Activated CD4-positive, CD25-positive, alpha-beta regulatory T cell treated with anti-CD3 and anti-CD28 coated beads, Interleukin-2, amount 50 U/mL, for 24 hours (primary cell): Measurements from ENCODE around the gene ERBB2.
"Not testable (repeated sequence)": the region's sequence is repeated elsewhere in the genome, so short reads cannot be mapped to it uniquely, and the experiment has no call there.

ENCODE experiments used
- ATAC-seq, 2 donors: fragments of 150-1000 bp; cut with Tn5 transposase; one replicate each; pipeline ENCODE4 v1.10.0; 2021; ENCODE audit warnings: mild to moderate bottlenecking in 1 of 2, moderate library complexity in 1 of 2

The ERBB2 gene

GRCh38 chr17:39705786-39706348 is 6.0 kb downstream of the ERBB2 start:
- no peak for ATAC-seq

GRCh38 chr17:39706383-39706782 is 6.5 kb downstream of the ERBB2 start:
- no peak for ATAC-seq

- ATAC-seq = no peak
Measured at GRCh38 chr17:39706921-39707337, 7.1 kb downstream of the ERBB2 start.

DNA sequence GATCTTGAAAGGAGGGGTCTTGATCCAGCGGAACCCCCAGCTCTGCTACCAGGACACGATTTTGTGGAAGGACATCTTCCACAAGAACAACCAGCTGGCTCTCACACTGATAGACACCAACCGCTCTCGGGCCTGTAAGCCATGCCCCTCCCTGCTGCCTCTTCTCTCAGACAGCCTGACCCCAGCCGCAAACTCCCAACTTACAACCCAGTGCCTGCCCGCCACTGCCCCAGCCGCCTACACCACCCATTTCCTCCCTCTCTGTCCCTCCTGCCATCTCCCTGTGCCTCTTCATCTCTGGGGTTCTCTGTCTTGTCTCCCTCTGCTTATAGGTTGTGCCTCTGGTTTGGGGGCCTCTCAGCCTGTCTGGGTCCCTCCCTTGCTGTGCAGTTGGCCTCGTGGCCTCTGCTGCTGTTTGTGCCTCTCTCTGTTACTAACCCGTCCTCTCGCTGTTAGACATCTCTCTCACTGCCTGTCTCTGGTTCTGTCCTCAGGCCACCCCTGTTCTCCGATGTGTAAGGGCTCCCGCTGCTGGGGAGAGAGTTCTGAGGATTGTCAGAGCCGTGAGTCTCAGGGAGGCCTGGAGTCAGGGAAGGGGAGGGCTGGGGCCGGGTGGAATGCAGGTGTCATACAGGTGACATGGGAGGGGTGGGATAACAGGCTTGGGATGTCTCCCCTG is 9.6 kb downstream of the ERBB2 start:
- ATAC-seq = no peak

DNA sequence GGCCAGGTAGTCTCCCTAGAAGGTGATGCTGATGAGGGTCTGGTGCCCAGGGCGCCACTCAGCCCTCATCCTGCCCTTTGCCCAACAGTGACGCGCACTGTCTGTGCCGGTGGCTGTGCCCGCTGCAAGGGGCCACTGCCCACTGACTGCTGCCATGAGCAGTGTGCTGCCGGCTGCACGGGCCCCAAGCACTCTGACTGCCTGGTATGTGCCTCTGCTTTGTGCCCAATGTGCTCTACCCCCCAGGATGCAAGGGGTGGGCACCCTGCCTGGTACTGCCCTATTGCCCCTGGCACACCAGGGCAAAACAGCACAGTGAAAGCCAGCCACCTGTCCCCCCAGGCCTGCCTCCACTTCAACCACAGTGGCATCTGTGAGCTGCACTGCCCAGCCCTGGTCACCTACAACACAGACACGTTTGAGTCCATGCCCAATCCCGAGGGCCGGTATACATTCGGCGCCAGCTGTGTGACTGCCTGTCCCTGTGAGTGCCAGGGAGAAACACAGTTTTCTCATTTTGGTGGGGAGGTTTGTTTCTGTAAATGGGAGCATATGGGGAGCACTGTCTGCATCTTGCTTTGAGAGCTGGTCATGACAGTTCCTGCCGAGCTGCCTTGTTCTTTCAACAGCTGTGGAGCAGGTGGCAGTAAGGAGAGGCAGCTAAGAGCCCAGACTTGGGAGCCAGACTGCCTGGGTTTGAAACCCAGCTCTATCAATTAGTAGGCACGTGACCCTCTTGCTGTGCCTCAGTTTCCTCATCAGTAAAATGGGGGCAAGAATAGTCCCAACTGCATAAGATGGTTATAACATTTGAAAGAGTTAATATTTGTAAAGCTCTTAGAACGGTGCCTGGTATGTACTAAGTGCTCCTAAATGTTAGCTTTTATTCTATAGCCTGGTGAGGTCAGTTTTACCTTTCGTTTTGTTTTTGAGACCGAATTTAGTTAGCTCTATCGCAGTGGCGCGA is 10.4 kb downstream of the ERBB2 start:
- no peak for ATAC-seq

DNA sequence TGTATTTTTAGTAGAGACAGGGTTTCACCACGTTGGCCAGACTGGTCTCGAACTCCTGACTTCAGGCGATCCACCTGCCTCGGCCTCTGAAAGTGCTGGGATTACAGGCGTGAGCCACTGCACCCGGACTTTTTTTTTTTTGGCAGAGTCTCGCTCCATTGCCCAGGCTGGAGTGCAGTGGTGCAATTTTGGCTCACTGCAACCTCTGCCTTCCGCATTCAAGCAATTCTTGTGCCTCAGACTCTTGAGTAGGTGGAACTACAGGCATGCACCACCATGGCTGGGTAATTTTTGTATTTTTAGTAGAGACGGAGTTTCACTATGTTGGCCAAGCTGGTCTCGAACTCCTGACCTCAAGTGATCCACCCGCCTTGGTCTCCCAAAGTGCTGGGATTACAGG is 11.2 kb downstream of the ERBB2 start:
- not testable (repeated sequence) for ATAC-seq

DNA sequence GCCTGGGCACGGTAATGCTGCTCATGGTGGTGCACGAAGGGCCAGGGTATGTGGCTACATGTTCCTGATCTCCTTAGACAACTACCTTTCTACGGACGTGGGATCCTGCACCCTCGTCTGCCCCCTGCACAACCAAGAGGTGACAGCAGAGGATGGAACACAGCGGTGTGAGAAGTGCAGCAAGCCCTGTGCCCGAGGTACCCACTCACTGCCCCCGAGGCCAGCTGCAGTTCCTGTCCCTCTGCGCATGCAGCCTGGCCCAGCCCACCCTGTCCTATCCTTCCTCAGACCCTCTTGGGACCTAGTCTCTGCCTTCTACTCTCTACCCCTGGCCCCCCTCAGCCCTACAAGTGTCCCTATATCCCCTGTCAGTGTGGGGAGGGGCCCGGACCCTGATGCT is 12.0 kb downstream of the ERBB2 start:
- ATAC-seq = no peak

DNA sequence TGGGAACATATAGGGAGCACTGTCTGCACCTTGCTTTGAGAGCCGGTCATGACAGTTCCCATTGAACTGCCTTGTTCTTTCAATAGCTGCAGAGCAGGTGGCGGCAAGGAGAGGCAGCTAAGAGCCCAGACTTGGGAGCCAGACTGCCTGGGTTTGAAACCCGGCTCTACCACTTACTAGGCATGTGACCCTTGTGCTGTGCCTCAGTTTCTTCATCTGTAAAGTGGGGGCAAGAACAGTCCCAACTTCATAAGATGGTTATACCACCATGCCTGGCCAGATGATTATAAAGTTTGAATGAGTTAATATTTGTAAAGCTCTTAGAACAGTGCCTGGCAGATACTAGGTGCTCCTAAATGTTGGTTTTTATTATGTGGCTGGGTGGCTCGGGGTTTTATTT is 14.4 kb downstream of the ERBB2 start:
- no peak for ATAC-seq

DNA sequence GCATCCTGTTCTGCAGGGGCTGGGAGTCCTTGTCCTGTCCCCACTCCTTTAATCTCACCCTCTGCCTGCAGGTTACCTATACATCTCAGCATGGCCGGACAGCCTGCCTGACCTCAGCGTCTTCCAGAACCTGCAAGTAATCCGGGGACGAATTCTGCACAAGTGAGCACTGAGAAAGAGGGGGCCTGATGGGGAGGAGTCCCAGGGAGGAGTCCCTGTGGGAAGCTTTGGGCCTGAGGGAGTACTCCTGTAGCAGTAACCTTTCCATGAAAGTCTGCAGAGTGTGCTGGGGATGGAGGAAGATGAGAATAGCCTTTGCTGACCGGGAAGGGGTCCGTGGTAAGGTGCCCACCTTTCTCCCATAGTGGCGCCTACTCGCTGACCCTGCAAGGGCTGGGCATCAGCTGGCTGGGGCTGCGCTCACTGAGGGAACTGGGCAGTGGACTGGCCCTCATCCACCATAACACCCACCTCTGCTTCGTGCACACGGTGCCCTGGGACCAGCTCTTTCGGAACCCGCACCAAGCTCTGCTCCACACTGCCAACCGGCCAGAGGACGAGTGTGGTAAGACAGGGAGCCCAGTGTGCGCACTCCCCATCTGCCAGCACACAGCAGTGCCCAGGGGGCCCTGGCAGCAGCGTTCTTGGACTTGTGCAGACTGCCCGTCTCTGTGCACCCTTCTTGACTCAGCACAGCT is 15.7 kb downstream of the ERBB2 start:
- no peak for ATAC-seq

GRCh38 chr17:39716073-39716818 is 16.4 kb downstream of the ERBB2 start:
- no peak for ATAC-seq

- ATAC-seq = no peak
Measured at GRCh38 chr17:39716879-39717536, 17.1 kb downstream of the ERBB2 start.

- ATAC-seq = no peak
Measured at GRCh38 chr17:39717660-39718059, 17.8 kb downstream of the ERBB2 start.

- no peak for ATAC-seq
Measured at GRCh38 chr17:39719563-39720355, 19.9 kb downstream of the ERBB2 start.

- ATAC-seq = no peak
Measured at GRCh38 chr17:39722104-39722503, 22.2 kb downstream of the ERBB2 start.

DNA sequence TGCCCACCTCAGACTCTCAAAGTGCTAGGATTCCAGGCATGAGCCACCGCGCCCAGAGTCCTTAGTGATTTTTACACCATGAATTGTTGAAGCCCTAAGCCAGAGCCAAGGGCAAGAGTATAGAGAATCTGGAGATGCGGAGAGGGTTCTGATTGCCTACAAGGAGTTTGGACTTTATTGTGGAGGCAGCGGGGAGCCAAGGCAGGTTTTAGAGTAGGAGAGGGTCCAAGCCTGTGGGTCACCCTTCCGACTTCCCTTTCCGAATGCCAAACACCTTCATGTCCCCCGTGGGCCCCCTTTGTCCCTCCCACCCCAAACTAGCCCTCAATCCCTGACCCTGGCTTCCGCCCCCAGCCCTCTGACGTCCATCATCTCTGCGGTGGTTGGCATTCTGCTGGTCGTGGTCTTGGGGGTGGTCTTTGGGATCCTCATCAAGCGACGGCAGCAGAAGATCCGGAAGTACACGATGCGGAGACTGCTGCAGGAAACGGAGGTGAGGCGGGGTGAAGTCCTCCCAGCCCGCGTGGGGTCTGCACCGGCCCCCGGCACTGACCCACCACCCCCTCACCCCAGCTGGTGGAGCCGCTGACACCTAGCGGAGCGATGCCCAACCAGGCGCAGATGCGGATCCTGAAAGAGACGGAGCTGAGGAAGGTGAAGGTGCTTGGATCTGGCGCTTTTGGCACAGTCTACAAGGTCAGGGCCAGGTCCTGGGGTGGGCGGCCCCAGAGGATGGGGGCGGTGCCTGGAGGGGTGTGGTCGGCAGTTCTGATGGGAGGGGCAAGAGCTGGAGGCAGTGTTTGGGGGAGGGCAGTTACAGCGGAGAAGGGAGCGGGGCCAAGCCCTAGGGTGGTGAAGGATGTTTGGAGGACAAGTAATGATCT is 23.3 kb downstream of the ERBB2 start:
- ATAC-seq = no peak

DNA sequence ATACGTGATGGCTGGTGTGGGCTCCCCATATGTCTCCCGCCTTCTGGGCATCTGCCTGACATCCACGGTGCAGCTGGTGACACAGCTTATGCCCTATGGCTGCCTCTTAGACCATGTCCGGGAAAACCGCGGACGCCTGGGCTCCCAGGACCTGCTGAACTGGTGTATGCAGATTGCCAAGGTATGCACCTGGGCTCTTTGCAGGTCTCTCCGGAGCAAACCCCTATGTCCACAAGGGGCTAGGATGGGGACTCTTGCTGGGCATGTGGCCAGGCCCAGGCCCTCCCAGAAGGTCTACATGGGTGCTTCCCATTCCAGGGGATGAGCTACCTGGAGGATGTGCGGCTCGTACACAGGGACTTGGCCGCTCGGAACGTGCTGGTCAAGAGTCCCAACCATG is 24.9 kb downstream of the ERBB2 start:
- no peak for ATAC-seq

DNA sequence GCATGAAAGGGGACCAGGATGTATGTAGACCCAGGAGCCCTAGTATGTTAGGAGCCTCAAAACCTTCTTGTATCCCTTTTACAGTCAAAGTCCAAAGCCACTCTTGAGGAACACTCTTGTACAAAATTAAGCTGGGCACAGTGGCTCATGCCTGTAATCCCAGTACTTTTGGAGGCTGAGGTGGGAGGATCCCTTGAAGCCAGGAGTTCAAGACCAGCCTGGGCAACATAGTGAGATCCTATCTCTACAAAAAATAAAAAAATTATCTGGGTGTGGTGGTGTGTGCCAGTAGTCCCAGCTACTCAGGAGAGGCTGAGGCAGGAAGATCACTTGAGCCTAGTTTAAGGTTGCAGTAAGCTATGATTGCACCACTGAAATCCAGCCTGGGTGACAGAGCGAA is 26.1 kb downstream of the ERBB2 start:
- ATAC-seq = not testable (repeated sequence)

GRCh38 chr17:39726617-39727016 is 26.8 kb downstream of the ERBB2 start:
- ATAC-seq = no peak

- no peak for ATAC-seq
Measured at GRCh38 chr17:39727556-39727955, 27.7 kb downstream of the ERBB2 start.
